ENCODE measurements around the gene CCDC7.
"Not testable (repeated sequence)": the region's sequence is repeated elsewhere in the genome, so short reads cannot be mapped to it uniquely, and the experiment has no call there.

CCDC7 gene

GRCh38 chr10:32890444-32890843 lies 444.5 kb downstream of the CCDC7 start:
- no peak for DNase-seq

- no peak for DNase-seq
Measured at GRCh38 chr10:32891261-32891660, 445.3 kb downstream of the CCDC7 start.

- DNase-seq, result no peak
Measured at GRCh38 chr10:32893434-32893833, 447.5 kb downstream of the CCDC7 start.

- no peak for DNase-seq
Measured at GRCh38 chr10:32893916-32894664, 448.1 kb downstream of the CCDC7 start.

- not testable (repeated sequence) for DNase-seq
Measured at GRCh38 chr10:32895200-32895968, 449.4 kb downstream of the CCDC7 start.

- DNase-seq, result no peak
Measured at GRCh38 chr10:32901815-32902214, 455.9 kb downstream of the CCDC7 start.

GRCh38 chr10:32905466-32905865 lies 459.5 kb downstream of the CCDC7 start:
- no peak for DNase-seq

GRCh38 chr10:32906595-32906994 lies 460.7 kb downstream of the CCDC7 start:
- DNase-seq, result peak in 1 of 5 experiments; percentile 38

GRCh38 chr10:32909456-32909855 lies 463.5 kb downstream of the CCDC7 start:
- no peak for DNase-seq

GRCh38 chr10:32909970-32910369 lies 464.0 kb downstream of the CCDC7 start:
- DNase-seq, result not testable (repeated sequence)

- no peak for DNase-seq
Measured at GRCh38 chr10:32911285-32912016, 465.5 kb downstream of the CCDC7 start.

GRCh38 chr10:32917817-32918216 lies 471.9 kb downstream of the CCDC7 start:
- DNase-seq, result not testable (repeated sequence)

- DNase-seq, result no peak
Measured at GRCh38 chr10:32922170-32922569, 476.2 kb downstream of the CCDC7 start.

GRCh38 chr10:32923134-32923533 lies 477.2 kb downstream of the CCDC7 start:
- peak in 1 of 5 experiments; percentile 59 for DNase-seq

- peak in 1 of 5 experiments; percentile 86 for DNase-seq
Measured at GRCh38 chr10:32923849-32924248, 477.9 kb downstream of the CCDC7 start.
